Measurements from ENCODE around the gene OR2V2.

GRCh38 chr5:181112476-181112875 lies 34.9 kb upstream of the OR2V2 start:
- TF ChIP-seq RAD21 (conservative IDR thresholded peaks at IDR 0.05) (no peak), CTCF (IDR thresholded peaks at IDR 0.05; ENCODE audit: poor library complexity, severe bottlenecking) (no peak), EP300 (conservative IDR thresholded peaks at IDR 0.05; ENCODE audit: poor library complexity, severe bottlenecking) (no peak), EZH2 (IDR thresholded peaks at IDR 0.05; ENCODE audit: borderline replicate concordance, insufficient read depth, low read length, poor library complexity, severe bottlenecking) (no peak), POLR2AphosphoS5 (IDR thresholded peaks at IDR 0.05) (no peak)
